ENCODE measurements around the gene SMARCAL1.

DNA sequence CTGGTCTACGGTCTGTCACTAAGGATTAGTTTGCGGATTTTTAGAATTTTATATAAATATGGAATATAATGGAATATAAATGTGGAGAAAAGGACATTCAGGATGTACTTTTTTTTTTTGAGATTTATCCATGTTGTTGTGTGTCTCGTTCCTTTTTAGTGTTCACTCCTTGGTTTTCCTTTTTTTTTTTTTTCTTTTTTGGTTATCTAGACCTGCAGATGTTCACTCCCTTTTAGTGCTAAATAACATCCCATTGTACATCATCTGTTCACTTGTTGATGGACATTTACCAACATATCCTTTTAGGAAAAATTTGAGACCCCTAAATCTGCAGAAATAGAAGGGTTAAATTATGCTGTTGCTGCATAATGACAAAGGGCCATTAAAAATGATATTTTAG lies 60.9 kb downstream of the SMARCAL1 start:
- TF ChIP-seq, protein P1, sequence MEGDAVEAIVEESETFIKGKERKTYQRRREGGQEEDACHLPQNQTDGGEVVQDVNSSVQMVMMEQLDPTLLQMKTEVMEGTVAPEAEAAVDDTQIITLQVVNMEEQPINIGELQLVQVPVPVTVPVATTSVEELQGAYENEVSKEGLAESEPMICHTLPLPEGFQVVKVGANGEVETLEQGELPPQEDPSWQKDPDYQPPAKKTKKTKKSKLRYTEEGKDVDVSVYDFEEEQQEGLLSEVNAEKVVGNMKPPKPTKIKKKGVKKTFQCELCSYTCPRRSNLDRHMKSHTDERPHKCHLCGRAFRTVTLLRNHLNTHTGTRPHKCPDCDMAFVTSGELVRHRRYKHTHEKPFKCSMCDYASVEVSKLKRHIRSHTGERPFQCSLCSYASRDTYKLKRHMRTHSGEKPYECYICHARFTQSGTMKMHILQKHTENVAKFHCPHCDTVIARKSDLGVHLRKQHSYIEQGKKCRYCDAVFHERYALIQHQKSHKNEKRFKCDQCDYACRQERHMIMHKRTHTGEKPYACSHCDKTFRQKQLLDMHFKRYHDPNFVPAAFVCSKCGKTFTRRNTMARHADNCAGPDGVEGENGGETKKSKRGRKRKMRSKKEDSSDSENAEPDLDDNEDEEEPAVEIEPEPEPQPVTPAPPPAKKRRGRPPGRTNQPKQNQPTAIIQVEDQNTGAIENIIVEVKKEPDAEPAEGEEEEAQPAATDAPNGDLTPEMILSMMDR (tag by site-specific recombination; IDR thresholded peaks at IDR 0.05), result no peak
- TF ChIP-seq ZNF830 (tag by site-specific recombination; IDR thresholded peaks at IDR 0.05; ENCODE audit: low read depth), result no peak
- no peak for TF ChIP-seq ZNF280D (tag by site-specific recombination; IDR thresholded peaks at IDR 0.05)

Data from HEK293 (cell line).